ENCODE results near the gene PTPN13. TPM values are rescaled to one million over a fixed set of nuclear protein-coding genes. Genes with fewer than 3 reads are reported as not detected.

Gene PTPN13
- total RNA-seq, 1 experiment from 2014 or later, result 12.5 TPM

- Histone ChIP-seq H3K27ac (ENCODE audit: low read length) (no peak overlapping the region), H3K4me3 (ENCODE audit: low read depth in 2 of 2, low read length in 2 of 2) (no peak overlapping the region), H3K27me3 (ENCODE audit: control insufficient read depth, insufficient read depth, low read length) (no peaks in the 10 kb centered on the region), H3K4me1 (ENCODE audit: control insufficient read depth, insufficient read depth, low read length) (no peaks in the 10 kb centered on the region), H3K9me3 (ENCODE audit: control insufficient read depth, insufficient read depth, low read depth, low read length) (no peaks in the 10 kb centered on the region; the same call in 1 of the 2 replicates), H3K36me3 (ENCODE audit: control insufficient read depth, insufficient read depth, low read length) (no peaks in the 10 kb centered on the region)
- in situ Hi-C loops (cut with HindIII; ENCODE audit: low pct_unique_long_range_greater_than_20kb, low sequenced_read_pairs), result no loop called here
- DNase-seq (ENCODE audit: low read depth, low spot score) (no peak), ATAC-seq (no peak)
- ChIA-PET CTCF (no interaction called here), POLR2A (no interaction called here)
- TF ChIP-seq SIN3A (IDR thresholded peaks at IDR 0.05; ENCODE audit: borderline replicate concordance, insufficient read depth, low read depth, low read length) (no peak), CTCF (IDR thresholded peaks at IDR 0.05) (no peak), REST (IDR thresholded peaks at IDR 0.05; ENCODE audit: insufficient read depth in 1 of 2, low read depth in 2 of 2, low read length in 1 of 2) (no peak), POLR2AphosphoS5 (IDR thresholded peaks at IDR 0.05; ENCODE audit: low read depth, low read length) (no peak), TCF7L2 (IDR thresholded peaks at IDR 0.05; ENCODE audit: low read depth, low read length) (no peak)
- no TSS peak for BruUV-seq (replicated peaks)
- intact Hi-C loops (cut with micrococcal nuclease; ENCODE audit: unreplicated experiment), result no loop called here
Observed at GRCh38 chr4:86819561-86819960, 225.4 kb downstream of the PTPN13 start.

- POLR2A ChIA-PET, result interaction anchor here (0.5 kb wide), 1 partner anchor 42 kb away, joined by 4 read pairs; no protein-coding TSS in a partner anchor
- ATAC-seq (no peak), DNase-seq (ENCODE audit: low read depth, low spot score) (no peak)
- no TSS peak for BruUV-seq (replicated peaks)
- Histone ChIP-seq H3K27me3 (ENCODE audit: control insufficient read depth, insufficient read depth, low read length) (no peaks in the 10 kb centered on the region), H3K4me3 (ENCODE audit: low read depth in 2 of 2, low read length in 2 of 2) (no peak overlapping the region), H3K36me3 (ENCODE audit: control insufficient read depth, insufficient read depth, low read length) (no peaks in the 10 kb centered on the region), H3K4me1 (ENCODE audit: control insufficient read depth, insufficient read depth, low read length) (no peaks in the 10 kb centered on the region), H3K27ac (ENCODE audit: low read length) (no peak overlapping the region), H3K9me3 (ENCODE audit: control insufficient read depth, insufficient read depth, low read depth, low read length) (no peaks in the 10 kb centered on the region)
- in situ Hi-C loops (cut with HindIII; ENCODE audit: low pct_unique_long_range_greater_than_20kb, low sequenced_read_pairs) (no loop called here), intact Hi-C loops (cut with micrococcal nuclease; ENCODE audit: unreplicated experiment) (no loop called here)
- TF ChIP-seq REST (IDR thresholded peaks at IDR 0.05; ENCODE audit: insufficient read depth in 1 of 2, low read depth in 2 of 2, low read length in 1 of 2) (no peak), SIN3A (IDR thresholded peaks at IDR 0.05; ENCODE audit: borderline replicate concordance, insufficient read depth, low read depth, low read length) (no peak), TCF7L2 (IDR thresholded peaks at IDR 0.05; ENCODE audit: low read depth, low read length) (no peak), CTCF (IDR thresholded peaks at IDR 0.05) (no peak), POLR2AphosphoS5 (IDR thresholded peaks at IDR 0.05; ENCODE audit: low read depth, low read length) (no peak)
- CTCF ChIA-PET, result no interaction called here
Observed at GRCh38 chr4:86821151-86821550, 227.0 kb downstream of the PTPN13 start.

All from Panc1 (cell line).